Prostate gland (tissue), 2 donors: Measurements from ENCODE around the gene ALDH16A1.

Experiments used
- CTCF ChIP-seq, 4 experiments: fragments of 200-600 bp in 2 of 4; fragments of 450-650 bp in 2 of 4; sonication (generic) in 2 of 4; IDR thresholded peaks; 1 replicate in 3 of 4; 2 replicates in 1 of 4; pipeline ENCODE4 v1.5.1; 2016 to 2019; ENCODE audit warnings: antibody characterized with exemption in 4 of 4, mild to moderate bottlenecking in 2 of 4, moderate library complexity in 2 of 4
- POLR2A ChIP-seq: fragments of 450-650 bp; IDR thresholded peaks from one replicate; pipeline ENCODE4 v1.6.1; 2016; ENCODE audit warnings: antibody characterized with exemption, mild to moderate bottlenecking
- POLR2AphosphoS5 ChIP-seq: sonication (generic); formaldehyde crosslinking; IDR thresholded peaks from one replicate; pipeline ENCODE4 v1.6.1; 2017; ENCODE audit warnings: antibody characterized with exemption

- TF ChIP-seq POLR2A = no peak
- TF ChIP-seq POLR2AphosphoS5 = no peak
- TF ChIP-seq CTCF (IDR thresholded peaks at IDR 0.05) = no peak
Measured at GRCh38 chr19:49507803-49508494, 54.9 kb downstream of the ALDH16A1 start.
